PC-9 (cell line): ENCODE measurements around the gene KBTBD12. TPM values are rescaled to one million over a fixed set of nuclear protein-coding genes. Genes with fewer than 3 reads are reported as not detected.

Experiments
- BruUV-seq: library from RNA; stranded (reverse); fragments of 400-500 nt; replicated peaks from 2 replicates; lab custom pipeline; 2021; lab: Mats Ljungman, UMichigan
- CTCF ChIA-PET: fragments of 300-600 bp; sonication (Branson Sonifier 250); formaldehyde crosslinking; loops from one replicate; lab custom pipeline; 2022; ENCODE audit warnings: antibody characterized with exemption; lab: Charles Lee
- POLR2A ChIA-PET: fragments of 300-600 bp; sonication (Branson Sonifier 250); formaldehyde crosslinking; loops from one replicate; lab custom pipeline; 2022; ENCODE audit warnings: antibody characterized with exemption; ENCODE audit not compliant: unreplicated experiment; lab: Charles Lee
- DNase-seq, 2 experiments: peaks; one replicate each; pipeline versions ENCODE4 v3.0.0 to v3.0.0-alpha.2; 2015 to 2022; ENCODE audit warnings: mixed read lengths in 1 of 2
- H2AFZ ChIP-seq: fragments of 200-600 bp; sonication (generic); 2 replicates; pipeline ENCODE4 v1.8.1; 2017; ENCODE audit warnings: antibody characterized with exemption
- H3F3A ChIP-seq: fragments of 200-600 bp; sonication (generic); 2 replicates; pipeline ENCODE4 v1.8.1; 2017; ENCODE audit warnings: antibody characterized with exemption, mild to moderate bottlenecking, low read depth; ENCODE audit not compliant: insufficient read depth
- H3K27ac ChIP-seq: fragments of 200-600 bp; sonication (generic); 2 replicates; pipeline ENCODE4 v1.6.1; 2016; ENCODE audit warnings: mixed run types
- H3K27me3 ChIP-seq: fragments of 200-600 bp; sonication (generic); 2 replicates; pipeline ENCODE4 v1.6.1; 2016; ENCODE audit warnings: low read depth, mixed run types; ENCODE audit not compliant: insufficient read depth
- H3K36me3 ChIP-seq: fragments of 200-600 bp; sonication (generic); 2 replicates; pipeline ENCODE4 v1.6.1; 2016; ENCODE audit warnings: low read depth, mixed run types
- H3K4me1 ChIP-seq: fragments of 200-600 bp; sonication (generic); replicated peaks from 2 replicates; pipeline ENCODE4 v1.6.1; 2016; ENCODE audit warnings: mixed run types; ENCODE audit not compliant: insufficient read depth
- H3K4me2 ChIP-seq: fragments of 200-600 bp; sonication (generic); 2 replicates; pipeline ENCODE4 v1.6.1; 2017; ENCODE audit warnings: mixed run types
- H3K4me3 ChIP-seq: fragments of 200-600 bp; sonication (generic); 2 replicates; pipeline ENCODE4 v1.6.1; 2016; ENCODE audit warnings: mixed run types
- H3K79me2 ChIP-seq: fragments of 200-600 bp; sonication (generic); 2 replicates; pipeline ENCODE4 v1.6.1; 2017; ENCODE audit warnings: low read depth, mixed run types
- H3K9me2 ChIP-seq: fragments of 200-600 bp; sonication (generic); 2 replicates; pipeline ENCODE4 v1.8.1; 2017; ENCODE audit warnings: mild to moderate bottlenecking; ENCODE audit not compliant: insufficient read depth
- H3K9me3 ChIP-seq: fragments of 200-600 bp; sonication (generic); 2 replicates; pipeline ENCODE4 v1.8.1; 2016; ENCODE audit warnings: low read depth; ENCODE audit not compliant: insufficient read depth
- H4K20me1 ChIP-seq: fragments of 200-600 bp; sonication (generic); 2 replicates; pipeline ENCODE4 v1.8.1; 2017; ENCODE audit not compliant: insufficient read depth
- EZH2 ChIP-seq: fragments of 200-600 bp; sonication (generic); IDR thresholded peaks from 2 replicates; pipeline ENCODE4 v1.8.0; 2017; ENCODE audit warnings: antibody characterized with exemption, low read depth
- intact Hi-C: fragments of 100-400 bp; cut with micrococcal nuclease; formaldehyde crosslinking; loops from one replicate; pipeline ENCODE4 v1.10.0; 2022; ENCODE audit not compliant: unreplicated experiment
- total RNA-seq: library from RNA; stranded (reverse); gene quantifications from 2 replicates; pipeline ENCODE4 v1.2.3, GENCODE V29; 2021
- TF ChIP-seq, protein P1 (sequence below): fragments of 200-600 bp; sonication (generic); conservative IDR thresholded peaks from 2 replicates; pipeline ENCODE4 v1.6.1; 2017; ENCODE audit warnings: mixed run types, antibody characterized with exemption, mild to moderate bottlenecking, moderate library complexity

KBTBD12 gene
- total RNA-seq, 1 experiment from 2014 or later = 1.1 TPM

DNA sequence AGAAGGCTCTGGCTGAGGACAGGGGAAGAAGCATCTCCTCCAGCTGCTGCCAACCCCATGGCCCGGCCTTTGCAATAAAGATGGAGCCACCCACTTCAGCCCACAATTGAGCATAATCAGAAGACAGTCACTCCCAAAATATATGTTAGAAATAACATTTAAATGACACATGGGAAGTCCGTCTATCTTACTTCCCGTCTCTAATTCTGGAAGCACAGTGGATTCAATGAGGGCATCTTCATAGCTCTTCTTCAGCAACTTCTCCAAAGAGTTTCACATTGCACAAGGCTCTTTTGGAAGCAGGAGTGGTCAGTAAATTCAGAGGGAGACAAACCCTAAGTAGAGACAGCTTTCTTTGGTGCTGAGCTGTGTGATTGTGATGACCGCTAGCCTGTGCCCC is 70.2 kb downstream of the KBTBD12 start:
- Histone ChIP-seq H3K79me2 (no peaks in the 10 kb centered on the region), H3K4me2 (no peak overlapping the region), H4K20me1 (no peaks in the 10 kb centered on the region), H3K9me2 (no peaks in the 10 kb centered on the region), H2AFZ (no peak overlapping the region), H3K27me3 (no peaks in the 10 kb centered on the region), H3K9me3 (no peaks in the 10 kb centered on the region), H3F3A (peaks cover 23% of the 10 kb centered on the region), H3K36me3 (no peaks in the 10 kb centered on the region), H3K4me1 (peaks cover 29% of the 10 kb centered on the region), H3K4me3 (no peak overlapping the region), H3K27ac (no peak overlapping the region)
- no peak for DNase-seq
- TF ChIP-seq EZH2 = no peak
- TF ChIP-seq, protein P1, sequence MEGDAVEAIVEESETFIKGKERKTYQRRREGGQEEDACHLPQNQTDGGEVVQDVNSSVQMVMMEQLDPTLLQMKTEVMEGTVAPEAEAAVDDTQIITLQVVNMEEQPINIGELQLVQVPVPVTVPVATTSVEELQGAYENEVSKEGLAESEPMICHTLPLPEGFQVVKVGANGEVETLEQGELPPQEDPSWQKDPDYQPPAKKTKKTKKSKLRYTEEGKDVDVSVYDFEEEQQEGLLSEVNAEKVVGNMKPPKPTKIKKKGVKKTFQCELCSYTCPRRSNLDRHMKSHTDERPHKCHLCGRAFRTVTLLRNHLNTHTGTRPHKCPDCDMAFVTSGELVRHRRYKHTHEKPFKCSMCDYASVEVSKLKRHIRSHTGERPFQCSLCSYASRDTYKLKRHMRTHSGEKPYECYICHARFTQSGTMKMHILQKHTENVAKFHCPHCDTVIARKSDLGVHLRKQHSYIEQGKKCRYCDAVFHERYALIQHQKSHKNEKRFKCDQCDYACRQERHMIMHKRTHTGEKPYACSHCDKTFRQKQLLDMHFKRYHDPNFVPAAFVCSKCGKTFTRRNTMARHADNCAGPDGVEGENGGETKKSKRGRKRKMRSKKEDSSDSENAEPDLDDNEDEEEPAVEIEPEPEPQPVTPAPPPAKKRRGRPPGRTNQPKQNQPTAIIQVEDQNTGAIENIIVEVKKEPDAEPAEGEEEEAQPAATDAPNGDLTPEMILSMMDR = no peak
- ChIA-PET CTCF (no interaction called here), POLR2A (interaction anchor here (0.5 to 0.6 kb wide), 2 partner anchors 1065 to 1493 kb away, joined by 3 read pairs; no protein-coding TSS in a partner anchor)
- BruUV-seq = no TSS peak
- intact Hi-C loops = no loop called here

DNA sequence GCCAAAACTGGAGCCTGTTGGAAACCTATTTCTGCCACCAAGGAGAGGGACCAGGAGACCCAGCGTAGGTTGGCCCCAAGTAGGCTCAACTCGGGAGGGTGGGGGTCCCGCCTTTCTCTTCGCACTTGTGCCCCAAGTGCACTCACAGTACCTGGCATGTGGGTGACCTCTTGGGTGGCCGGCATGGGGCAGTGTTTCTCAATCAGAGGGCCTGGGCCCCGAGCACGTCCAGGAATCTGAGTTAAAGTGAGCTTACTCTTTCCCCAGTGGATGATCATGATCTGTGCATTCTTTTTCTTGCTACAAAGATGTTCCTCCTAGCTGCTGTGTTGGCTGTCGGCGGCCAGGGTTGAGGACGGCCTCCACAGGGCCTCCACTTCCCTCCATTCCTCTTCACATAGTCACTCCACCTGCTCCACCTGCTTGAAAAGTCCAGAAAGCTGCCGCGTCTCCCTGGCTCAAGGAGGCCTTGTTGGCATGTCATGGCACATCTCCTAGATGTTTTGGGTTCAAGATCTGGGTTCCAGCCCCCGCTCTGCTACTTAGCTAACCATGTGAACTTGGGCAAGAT is 70.7 kb downstream of the KBTBD12 start:
- BruUV-seq = no TSS peak

DNA sequence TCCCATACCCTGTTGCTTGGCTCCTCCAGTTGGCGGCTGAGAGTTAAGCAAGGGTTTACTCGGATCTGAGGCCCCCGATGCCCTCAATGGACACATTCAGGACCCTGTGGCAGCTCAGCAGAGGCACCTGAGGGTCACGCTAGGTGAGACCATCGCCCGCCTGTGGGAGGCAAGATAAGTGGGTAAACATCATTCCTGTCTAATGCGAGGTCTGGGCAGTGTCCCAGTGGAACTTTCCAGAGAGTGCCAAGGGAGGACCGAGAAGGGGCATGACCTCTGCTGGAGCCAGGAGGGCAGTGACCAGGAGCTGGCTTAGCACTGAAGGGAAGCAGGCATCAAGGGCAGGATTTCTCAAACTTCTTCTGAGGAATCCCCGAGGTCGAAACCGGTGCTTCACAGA is 71.8 kb downstream of the KBTBD12 start:
- no peak for TF ChIP-seq EZH2
- no TSS peak for BruUV-seq
- Histone ChIP-seq H3K27me3 (no peaks in the 10 kb centered on the region), H3K4me1 (peaks cover 29% of the 10 kb centered on the region), H3K36me3 (no peaks in the 10 kb centered on the region), H3K79me2 (no peaks in the 10 kb centered on the region), H3F3A (peaks cover 23% of the 10 kb centered on the region), H2AFZ (no peak overlapping the region), H3K4me2 (no peak overlapping the region), H3K4me3 (no peak overlapping the region), H3K9me2 (no peaks in the 10 kb centered on the region), H4K20me1 (no peaks in the 10 kb centered on the region), H3K27ac (no peak overlapping the region), H3K9me3 (no peaks in the 10 kb centered on the region)
- POLR2A ChIA-PET = interaction anchor here (0.6 kb wide), 1 partner anchor 61 kb away, joined by 7 read pairs; no protein-coding TSS in a partner anchor
- CTCF ChIA-PET = no interaction called here
- DNase-seq = no peak
- intact Hi-C loops = no loop called here

More for the DNA sequence above, 70.7 kb downstream of the KBTBD12 start:
- no peaks in the 10 kb centered on the region for H3K27me3 ChIP-seq
- ChIA-PET CTCF (no interaction called here), POLR2A (interaction anchor here (0.6 kb wide), 1 partner anchor 1066 kb away, joined by 3 read pairs; no protein-coding TSS in a partner anchor)
- H3K9me2 ChIP-seq = no peaks in the 10 kb centered on the region
- TF ChIP-seq EZH2 = no peak
- TF ChIP-seq, protein P1 = no peak
- no peak overlapping the region for H3K27ac ChIP-seq
- no peaks in the 10 kb centered on the region for H3K9me3 ChIP-seq
- H3F3A ChIP-seq = peaks cover 23% of the 10 kb centered on the region
- no peak overlapping the region for H3K4me2 ChIP-seq
- intact Hi-C loops = no loop called here
- no peak overlapping the region for H3K4me3 ChIP-seq
- no peak overlapping the region for H2AFZ ChIP-seq
- peaks cover 29% of the 10 kb centered on the region for H3K4me1 ChIP-seq
- no peaks in the 10 kb centered on the region for H3K79me2 ChIP-seq
- no peak for DNase-seq
- no peaks in the 10 kb centered on the region for H3K36me3 ChIP-seq
- no peaks in the 10 kb centered on the region for H4K20me1 ChIP-seq
